Brain microvascular endothelial cell (primary cell): Measurements from ENCODE around the gene NPFFR1.
A peak's percentile ranks its signal among the peaks of the same experiment; 100 is the strongest.

Source experiments
- DNase-seq: peaks from one replicate; pipeline ENCODE4 v3.0.0-alpha.2; 2020
- H3K27ac ChIP-seq: fragments of 250-450 bp; sonication (Bioruptor Pico); 2 replicates; pipeline ENCODE4 v1.5.1; 2020; ENCODE audit warnings: mild to moderate bottlenecking, moderate library complexity
- H3K27me3 ChIP-seq: fragments of 250-450 bp; sonication (Bioruptor Pico); replicated peaks from 2 replicates; pipeline ENCODE4 v1.5.1; 2020; ENCODE audit warnings: mild to moderate bottlenecking
- H3K36me3 ChIP-seq: fragments of 250-450 bp; sonication (Bioruptor Pico); replicated peaks from 2 replicates; pipeline ENCODE4 v1.5.1; 2020; ENCODE audit warnings: mild to moderate bottlenecking
- H3K4me3 ChIP-seq: 2 replicates; pipeline ENCODE4 v1.5.1; 2011; ENCODE audit warnings: low read depth, mild to moderate bottlenecking, control low read depth, low read length, moderate library complexity
- CTCF ChIP-seq: IDR thresholded peaks from 2 replicates; pipeline ENCODE4 v1.5.1; 2011; ENCODE audit warnings: low read depth, mild to moderate bottlenecking, moderate library complexity, low read length, control low read depth, inconsistent platforms; ENCODE audit errors: missing control alignments
- in situ Hi-C: cut with HindIII; loops from 2 replicates; pipeline ENCODE4 v1.10.0; 2017; ENCODE audit warnings: low sequenced_read_pairs, low pct_ligation_motif_present

Gene NPFFR1

GRCh38 chr10:70283071-70283444 is 746 bp downstream of the NPFFR1 start:
- H3K27me3 ChIP-seq = peaks cover 39% of the 10 kb centered on the region

GRCh38 chr10:70281609-70282008 is 2.2 kb downstream of the NPFFR1 start:
- H3K27me3 ChIP-seq = peaks cover 39% of the 10 kb centered on the region
- in situ Hi-C loops = no loop called here
- no peaks in the 10 kb centered on the region for H3K36me3 ChIP-seq
- TF ChIP-seq CTCF = no peak
- no peak overlapping the region for H3K4me3 ChIP-seq
- DNase-seq = no peak
- H3K27ac ChIP-seq = no peak overlapping the region

More at GRCh38 chr10:70283071-70283444, 746 bp downstream of the NPFFR1 start:
- no peak overlapping the region for H3K27ac ChIP-seq
- TF ChIP-seq CTCF = no peak
- in situ Hi-C loops = no loop called here
- H3K36me3 ChIP-seq = no peaks in the 10 kb centered on the region
- no peak for DNase-seq
- H3K4me3 ChIP-seq = no peak overlapping the region

GRCh38 chr10:70280099-70280498 is 3.7 kb downstream of the NPFFR1 start:
- no peaks in the 10 kb centered on the region for H3K36me3 ChIP-seq
- no peak overlapping the region for H3K27ac ChIP-seq
- H3K27me3 ChIP-seq = peaks cover 32% of the 10 kb centered on the region
- no peak overlapping the region for H3K4me3 ChIP-seq
- no peak for TF ChIP-seq CTCF
- no peak for DNase-seq
- in situ Hi-C loops = no loop called here

- in situ Hi-C loops = no loop called here
- no peak for TF ChIP-seq CTCF
Measured at GRCh38 chr10:70277396-70278030, 6.3 kb downstream of the NPFFR1 start.

GRCh38 chr10:70274643-70275042 is 9.2 kb downstream of the NPFFR1 start:
- in situ Hi-C loops = no loop called here

More at GRCh38 chr10:70277396-70278030, 6.3 kb downstream of the NPFFR1 start:
- no peak for DNase-seq
- no peak overlapping the region for H3K4me3 ChIP-seq
- no peak overlapping the region for H3K27ac ChIP-seq
- H3K36me3 ChIP-seq = no peaks in the 10 kb centered on the region
- H3K27me3 ChIP-seq = peaks cover 7% of the 10 kb centered on the region

More at GRCh38 chr10:70274643-70275042, 9.2 kb downstream of the NPFFR1 start:
- Histone ChIP-seq H3K36me3 (no peaks in the 10 kb centered on the region), H3K27ac (no peak overlapping the region), H3K27me3 (no peaks in the 10 kb centered on the region), H3K4me3 (no peak overlapping the region)
- peak; percentile 36 for DNase-seq
- TF ChIP-seq CTCF = no peak
